Neural cell (in vitro differentiated cells): ENCODE results near the gene CRTC1.

ENCODE experiments used
- EP300 ChIP-seq: fragments of 450-650 bp; conservative IDR thresholded peaks from 2 replicates; pipeline ENCODE4 v1.6.1; 2014; ENCODE audit warnings: antibody characterized with exemption, mild to moderate bottlenecking, moderate library complexity; ENCODE audit not compliant: poor library complexity, severe bottlenecking
- TF ChIP-seq, protein P1 (sequence below): fragments of 450-650 bp; IDR thresholded peaks from 2 replicates; pipeline ENCODE4 v1.5.1; 2014; ENCODE audit warnings: antibody characterized with exemption, mild to moderate bottlenecking, moderate library complexity; ENCODE audit not compliant: poor library complexity, severe bottlenecking

DNA sequence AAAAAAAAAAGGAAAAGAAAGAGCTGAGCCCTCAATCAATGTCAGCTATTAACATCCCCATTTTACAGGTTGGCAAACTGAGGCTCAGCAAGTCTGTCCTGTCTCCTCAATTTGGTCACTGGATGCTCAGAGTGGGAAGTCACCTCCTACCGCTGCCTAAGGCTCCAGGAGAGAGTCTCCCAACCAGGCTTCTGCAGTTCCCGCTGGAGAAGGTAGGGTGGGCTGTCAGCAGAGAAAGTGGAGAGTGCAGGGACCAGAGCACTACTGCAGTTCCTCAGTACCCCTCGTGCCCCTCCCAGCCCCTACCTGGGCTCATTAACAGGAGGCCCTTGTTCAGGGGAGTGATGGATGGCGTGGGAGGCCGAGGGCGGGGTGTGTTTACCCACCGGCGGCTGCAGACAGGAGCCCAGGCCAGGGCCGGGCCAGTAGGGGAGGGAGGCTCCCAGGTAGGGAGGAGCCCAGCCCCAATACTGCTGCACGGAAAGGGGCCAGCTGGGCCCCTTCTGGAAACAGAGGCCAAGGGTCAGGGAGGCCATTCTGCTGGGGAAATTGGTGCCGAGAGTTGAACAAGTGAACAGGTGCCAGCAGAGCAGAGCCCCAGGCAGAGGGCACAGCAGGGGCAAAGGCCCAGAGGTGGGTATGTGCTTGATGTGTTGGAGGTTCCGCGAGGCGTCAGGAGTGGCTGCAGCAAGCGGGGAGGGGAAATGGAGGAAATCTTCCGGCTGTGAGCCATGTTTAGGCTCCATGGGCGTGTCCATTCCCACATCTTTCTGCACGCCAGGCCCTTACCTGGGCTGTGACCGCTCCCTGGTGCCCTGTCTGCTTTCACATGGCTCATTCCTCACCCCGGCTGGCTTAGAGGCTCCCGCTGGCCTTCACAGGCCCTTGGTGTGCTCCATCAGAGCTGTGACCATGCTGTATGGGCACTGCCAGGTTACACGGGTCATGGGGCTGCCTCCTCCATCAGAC is 115.2 kb downstream of the CRTC1 start:
- TF ChIP-seq, protein P1, sequence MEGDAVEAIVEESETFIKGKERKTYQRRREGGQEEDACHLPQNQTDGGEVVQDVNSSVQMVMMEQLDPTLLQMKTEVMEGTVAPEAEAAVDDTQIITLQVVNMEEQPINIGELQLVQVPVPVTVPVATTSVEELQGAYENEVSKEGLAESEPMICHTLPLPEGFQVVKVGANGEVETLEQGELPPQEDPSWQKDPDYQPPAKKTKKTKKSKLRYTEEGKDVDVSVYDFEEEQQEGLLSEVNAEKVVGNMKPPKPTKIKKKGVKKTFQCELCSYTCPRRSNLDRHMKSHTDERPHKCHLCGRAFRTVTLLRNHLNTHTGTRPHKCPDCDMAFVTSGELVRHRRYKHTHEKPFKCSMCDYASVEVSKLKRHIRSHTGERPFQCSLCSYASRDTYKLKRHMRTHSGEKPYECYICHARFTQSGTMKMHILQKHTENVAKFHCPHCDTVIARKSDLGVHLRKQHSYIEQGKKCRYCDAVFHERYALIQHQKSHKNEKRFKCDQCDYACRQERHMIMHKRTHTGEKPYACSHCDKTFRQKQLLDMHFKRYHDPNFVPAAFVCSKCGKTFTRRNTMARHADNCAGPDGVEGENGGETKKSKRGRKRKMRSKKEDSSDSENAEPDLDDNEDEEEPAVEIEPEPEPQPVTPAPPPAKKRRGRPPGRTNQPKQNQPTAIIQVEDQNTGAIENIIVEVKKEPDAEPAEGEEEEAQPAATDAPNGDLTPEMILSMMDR = no peak
- no peak for TF ChIP-seq EP300
